Measurements from ENCODE around the gene HCCS.

DNA sequence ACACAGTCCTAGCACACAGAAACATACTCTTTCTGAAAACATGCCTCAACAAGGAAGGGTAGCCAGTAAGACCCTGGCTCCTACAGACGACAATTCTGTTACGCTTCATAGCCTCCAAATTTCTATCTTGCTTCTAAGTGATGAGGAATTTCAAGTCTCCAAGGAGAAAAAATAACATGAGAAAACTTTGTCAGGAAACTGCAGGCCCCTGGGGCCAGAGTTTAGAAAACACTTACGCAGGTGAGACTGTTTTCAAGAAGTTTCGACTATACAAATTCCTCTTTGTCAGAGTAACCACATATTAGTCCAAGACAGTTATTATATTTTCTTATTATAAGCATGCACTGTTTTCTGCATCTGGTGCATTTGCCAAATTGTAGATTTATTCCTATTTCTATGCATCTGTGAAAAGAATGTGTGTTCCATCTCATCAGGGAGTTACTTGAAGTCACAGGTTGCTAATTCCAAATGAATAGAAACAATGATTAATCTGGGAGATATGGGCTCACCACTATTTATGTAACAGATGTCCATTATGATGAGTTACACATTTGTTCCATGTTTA lies 30.3 kb upstream of the HCCS start:
- TF ChIP-seq, protein P1, sequence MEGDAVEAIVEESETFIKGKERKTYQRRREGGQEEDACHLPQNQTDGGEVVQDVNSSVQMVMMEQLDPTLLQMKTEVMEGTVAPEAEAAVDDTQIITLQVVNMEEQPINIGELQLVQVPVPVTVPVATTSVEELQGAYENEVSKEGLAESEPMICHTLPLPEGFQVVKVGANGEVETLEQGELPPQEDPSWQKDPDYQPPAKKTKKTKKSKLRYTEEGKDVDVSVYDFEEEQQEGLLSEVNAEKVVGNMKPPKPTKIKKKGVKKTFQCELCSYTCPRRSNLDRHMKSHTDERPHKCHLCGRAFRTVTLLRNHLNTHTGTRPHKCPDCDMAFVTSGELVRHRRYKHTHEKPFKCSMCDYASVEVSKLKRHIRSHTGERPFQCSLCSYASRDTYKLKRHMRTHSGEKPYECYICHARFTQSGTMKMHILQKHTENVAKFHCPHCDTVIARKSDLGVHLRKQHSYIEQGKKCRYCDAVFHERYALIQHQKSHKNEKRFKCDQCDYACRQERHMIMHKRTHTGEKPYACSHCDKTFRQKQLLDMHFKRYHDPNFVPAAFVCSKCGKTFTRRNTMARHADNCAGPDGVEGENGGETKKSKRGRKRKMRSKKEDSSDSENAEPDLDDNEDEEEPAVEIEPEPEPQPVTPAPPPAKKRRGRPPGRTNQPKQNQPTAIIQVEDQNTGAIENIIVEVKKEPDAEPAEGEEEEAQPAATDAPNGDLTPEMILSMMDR (IDR thresholded peaks at IDR 0.05), result no peak
- no peak for TF ChIP-seq EZH2 (IDR thresholded peaks at IDR 0.05; ENCODE audit: borderline replicate concordance, insufficient read depth, low read depth, low read length, poor library complexity, severe bottlenecking)
